Stimulated activated CD4-positive, alpha-beta T cell treated with anti-CD3 and anti-CD28 coated beads, Interleukin-15, amount 100 ng/mL, for 1 hour (primary cell): Measurements from ENCODE around the gene YPEL4.

Experiments used
- DNase-seq, 2 donors: peaks; one replicate each; pipeline ENCODE4 v3.0.0-alpha.2; 2020; ENCODE audit warnings: low read depth in 1 of 2, low spot score in 1 of 2

YPEL4 gene

DNA sequence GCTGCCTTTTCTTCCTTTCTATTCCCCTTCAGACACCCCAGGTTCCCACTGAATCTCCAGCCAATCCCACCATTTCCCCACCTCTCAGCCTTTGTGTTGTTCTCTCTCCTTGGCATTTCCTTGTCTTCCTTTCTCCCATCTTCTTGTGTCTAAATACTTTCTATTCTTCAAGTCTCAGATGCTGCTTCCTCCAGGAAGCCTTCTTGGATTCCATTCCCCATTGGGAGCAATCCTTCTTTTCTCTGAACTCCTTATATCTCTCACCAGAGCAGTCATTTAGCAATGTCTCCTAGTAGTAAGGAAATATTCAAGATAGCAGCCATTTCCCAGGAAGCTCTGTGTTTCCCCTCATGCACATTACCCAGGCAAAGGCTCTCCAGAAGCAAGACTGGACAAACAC, 15.4 kb downstream of the YPEL4 start:
- DNase-seq: no peak

DNA sequence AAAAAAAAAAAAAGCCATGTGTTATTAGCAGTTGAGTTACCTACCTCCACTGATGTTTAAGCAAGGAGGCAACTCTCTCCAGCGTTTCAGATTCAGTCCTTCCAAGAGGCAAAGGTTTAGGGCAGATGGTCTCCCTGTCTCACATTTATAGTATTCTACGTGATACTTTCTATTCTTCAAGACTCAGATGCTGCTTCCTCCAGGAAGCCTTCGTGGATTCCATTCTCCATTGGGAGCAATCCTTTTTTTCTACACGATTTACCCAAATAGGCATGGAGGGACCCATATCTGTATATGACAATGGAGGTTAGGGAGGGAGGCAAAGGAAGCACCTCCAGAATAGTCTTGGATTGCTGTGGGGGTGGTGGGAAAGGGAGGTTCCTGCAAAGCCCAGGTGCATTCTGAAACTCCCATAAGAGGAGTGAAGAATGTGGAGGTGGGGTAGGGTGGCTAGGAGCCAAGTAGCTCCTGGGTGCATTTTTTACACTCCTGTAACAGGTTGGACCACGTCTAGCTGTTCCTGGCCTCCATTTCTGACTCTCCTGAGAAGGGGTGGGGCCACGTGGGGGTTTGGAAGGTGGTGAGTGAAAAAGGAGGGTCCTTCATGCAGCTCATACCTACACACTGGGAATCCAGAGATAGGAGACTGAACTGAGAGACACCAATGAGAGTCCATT, 16.2 kb downstream of the YPEL4 start:
- no peak for DNase-seq

DNA sequence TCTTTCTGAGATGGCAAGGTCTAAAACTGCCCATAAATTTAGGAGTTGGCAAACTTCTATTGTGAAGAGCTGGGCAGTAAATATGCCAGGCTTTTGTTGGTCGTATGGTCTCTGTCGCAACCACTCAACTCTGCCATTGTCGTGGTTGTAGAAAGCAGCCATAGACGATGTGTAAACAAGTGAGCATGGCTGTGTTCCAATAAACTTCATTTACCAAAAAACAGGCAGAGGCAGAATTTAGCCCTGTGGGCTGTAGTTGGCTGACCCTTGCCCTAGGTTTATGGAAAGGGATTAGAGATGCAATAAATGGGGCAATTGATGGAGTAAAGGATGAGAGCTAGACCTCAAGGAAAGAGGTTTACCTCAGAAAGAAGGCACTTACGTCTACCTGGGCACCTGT, 17.6 kb downstream of the YPEL4 start:
- no peak for DNase-seq

DNA sequence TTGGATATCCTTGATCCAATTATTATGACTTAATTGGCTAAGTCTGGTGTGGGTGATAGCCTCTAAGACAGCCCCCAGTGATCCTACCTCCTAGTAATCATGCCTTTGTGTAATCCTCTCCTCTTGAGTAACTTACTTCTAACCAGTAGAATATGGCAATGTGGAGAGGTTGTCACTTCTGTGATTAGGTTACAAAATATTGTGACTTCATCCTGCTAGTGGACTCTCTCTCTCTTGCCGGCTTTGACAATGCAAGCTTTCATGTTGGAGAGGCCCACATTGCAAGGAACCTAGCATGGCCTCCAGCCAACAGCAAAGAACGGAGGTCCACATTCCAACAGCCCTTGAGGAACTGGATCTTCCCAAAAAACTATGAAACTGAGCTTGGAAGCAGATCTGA, 19.5 kb downstream of the YPEL4 start:
- no peak for DNase-seq

DNA sequence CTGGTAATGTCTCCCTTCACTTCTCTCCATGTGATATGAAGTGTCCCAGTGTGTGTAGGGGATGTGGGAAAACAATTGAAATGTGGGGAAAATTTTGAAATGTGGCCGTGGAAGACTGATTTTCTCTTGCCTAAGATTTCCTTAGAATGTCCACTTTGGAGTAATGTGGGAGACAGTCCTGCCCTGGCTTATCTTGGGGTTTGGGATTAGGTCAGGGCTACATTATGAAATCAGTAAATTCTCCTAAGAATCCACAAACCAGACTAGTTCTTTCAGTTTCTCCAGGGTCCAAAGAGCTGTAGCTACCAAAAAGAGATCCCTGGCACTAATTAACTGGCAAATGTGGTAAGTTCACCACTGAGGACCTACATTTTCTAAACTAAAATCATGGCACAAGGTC, 22.8 kb downstream of the YPEL4 start:
- no peak for DNase-seq

DNA sequence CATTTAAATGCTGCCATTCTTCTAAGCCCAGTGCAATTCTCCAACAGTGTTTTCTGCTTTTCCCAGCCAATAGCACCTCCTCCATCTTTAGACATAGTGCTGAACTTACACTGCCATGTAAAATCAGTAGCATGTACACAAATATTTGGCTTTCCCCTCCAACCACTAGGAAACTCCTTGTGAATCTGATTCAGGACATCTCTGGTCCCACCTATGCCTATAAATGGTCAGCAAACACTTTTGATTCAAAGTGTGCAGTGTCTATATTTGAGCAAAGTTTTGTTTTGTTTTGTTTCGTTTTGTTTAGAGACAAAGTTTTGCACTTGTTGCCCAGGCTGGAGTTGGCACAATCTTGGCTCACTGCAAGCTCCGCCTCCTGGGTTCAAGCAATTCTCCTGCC, 24.8 kb downstream of the YPEL4 start:
- DNase-seq: no peak

DNA sequence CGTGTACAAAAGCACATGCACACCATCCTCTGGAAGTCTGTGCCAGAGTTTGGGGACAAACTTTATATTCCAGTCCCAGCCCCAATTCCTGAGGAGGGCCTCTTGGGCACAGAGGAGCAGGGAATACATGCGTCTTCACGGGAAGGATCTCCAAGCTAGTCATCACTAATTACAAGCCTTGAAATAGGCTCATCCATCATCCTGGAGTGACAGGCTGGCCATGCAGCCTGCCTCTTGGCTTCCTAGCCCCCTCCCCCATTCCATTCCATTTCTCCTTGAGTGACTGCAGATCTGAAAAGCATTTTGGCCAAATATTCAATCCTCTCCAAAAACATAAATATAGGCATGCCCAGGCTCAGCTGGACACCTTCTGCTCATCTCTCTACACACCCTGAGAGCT, 27.4 kb downstream of the YPEL4 start:
- DNase-seq: no peak

DNA sequence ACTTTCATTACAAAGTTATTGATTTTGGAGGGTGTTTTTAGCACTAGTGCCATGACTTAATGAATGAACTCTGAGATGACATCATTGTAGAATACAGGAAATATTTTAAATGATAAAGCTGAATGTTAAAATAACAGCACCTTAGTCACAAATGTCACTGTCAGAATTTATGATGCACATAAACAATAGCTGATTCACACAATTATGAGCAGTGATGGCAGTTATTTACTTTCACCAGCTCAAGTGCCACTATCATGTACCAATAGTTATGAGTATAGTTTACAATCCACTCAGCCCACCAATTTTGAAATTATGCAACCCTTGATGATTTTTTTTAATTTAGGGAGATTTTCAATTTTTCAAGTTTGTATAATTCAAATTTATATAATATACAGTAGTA, 29.2 kb downstream of the YPEL4 start:
- no peak for DNase-seq

DNA sequence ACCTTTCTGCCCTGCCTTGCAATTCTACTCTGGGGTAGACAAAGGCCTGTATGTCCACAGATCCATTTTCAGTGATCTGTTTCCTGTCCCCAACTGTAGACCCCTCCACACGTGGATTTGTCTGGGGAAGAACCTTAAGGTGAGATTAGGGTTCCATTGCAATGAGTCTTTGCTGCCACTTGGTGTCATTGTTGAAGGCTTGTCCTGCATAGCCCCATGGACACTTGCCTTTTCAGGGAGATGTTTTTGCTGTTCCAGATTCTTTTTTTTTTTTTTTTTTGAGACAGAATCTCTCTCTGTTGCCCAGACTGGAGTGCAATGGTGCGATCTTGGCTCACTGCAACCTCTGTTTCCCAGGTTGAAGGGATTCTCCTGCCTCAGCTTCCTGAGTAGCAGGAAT, 30.4 kb downstream of the YPEL4 start:
- no peak for DNase-seq

DNA sequence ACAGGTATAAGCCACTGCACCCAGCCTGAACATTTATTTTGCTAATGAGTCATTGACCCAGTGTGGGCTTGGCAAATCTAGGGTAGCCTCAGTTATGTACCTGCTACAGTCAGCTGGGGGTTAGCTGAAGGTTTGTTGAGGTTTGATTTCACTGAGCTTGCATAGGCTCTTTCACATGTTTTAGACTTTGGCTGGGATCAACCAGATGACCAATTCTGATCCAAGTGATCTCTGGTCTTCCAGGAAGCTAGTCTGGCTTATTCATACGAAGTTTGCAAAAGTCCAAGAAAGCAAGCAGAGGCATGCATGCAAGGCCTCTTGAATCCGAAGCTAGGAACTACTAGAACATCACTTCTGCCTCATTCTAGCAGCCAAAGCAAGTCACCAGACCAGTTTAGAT, 31.3 kb downstream of the YPEL4 start:
- no peak for DNase-seq

DNA sequence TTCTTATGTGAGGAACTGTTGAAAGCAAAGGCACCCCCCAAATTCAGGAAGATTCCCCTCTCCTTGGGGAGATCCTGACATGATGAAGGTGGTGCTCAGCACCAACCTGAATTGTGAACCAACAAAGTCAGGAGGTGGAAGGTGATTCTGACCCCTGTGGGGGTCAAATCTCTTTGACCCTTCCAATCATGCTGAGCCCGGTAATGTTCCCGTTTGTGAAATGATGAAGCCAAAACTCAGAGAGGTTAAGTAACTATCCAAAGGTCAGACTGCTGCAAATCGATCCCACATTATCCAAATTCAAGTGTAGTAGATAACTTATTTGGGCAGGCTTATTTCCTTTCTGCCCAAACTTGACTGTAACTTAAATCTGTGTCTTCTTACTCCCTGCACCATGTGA, 33.1 kb downstream of the YPEL4 start:
- no peak for DNase-seq

DNA sequence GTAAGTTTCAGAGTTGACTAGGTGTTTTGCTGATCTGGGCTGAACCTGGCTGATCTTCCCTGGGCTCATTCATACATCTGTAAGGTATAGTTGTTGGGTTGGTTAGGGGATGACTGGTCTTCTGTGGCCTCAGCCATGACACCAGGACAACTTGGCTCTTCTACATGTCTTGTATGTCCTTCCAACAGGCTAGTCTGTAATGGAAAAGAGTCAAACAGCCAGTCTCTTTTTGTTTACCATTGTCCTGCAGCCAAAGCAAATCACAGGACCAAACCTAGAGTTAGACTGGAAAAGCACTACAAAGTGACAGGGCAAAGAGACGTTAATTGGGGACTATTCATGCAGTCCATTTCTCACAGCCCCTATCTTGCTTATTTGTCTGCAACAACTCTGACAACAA, 34.4 kb downstream of the YPEL4 start:
- no peak for DNase-seq

DNA sequence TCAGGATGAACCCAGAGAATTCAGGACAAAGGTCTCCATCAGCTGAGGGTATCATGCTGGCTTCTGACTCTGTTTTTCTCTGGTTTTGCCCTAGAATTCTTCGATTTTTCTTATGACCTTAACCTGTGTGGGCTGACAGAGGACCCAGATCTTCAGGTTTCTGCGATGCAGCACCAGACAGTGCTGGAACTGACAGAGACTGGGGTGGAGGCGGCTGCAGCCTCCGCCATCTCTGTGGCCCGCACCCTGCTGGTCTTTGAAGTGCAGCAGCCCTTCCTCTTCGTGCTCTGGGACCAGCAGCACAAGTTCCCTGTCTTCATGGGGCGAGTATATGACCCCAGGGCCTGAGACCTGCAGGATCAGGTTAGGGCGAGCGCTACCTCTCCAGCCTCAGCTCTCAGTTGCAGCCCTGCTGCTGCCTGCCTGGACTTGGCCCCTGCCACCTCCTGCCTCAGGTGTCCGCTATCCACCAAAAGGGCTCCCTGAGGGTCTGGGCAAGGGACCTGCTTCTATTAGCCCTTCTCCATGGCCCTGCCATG, 35.4 kb downstream of the YPEL4 start:
- no peak for DNase-seq

DNA sequence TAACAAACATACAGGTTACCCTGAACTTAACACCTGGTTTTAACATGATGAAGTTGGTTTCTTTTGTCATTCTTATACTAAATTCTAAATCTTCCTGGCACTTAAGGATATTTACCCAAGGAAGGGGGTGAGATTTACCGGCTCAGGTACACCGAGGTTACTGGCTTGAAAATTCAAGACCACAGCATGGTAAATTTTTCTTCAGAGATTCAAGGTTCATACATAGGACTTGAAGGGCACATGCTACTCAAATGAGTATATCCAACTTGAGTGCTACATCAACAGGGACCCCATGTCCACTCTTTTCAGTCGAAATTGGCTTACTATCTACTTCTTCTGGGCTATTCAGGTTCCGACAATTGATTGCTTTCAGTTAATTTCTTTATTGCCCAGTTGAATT, 39.5 kb downstream of the YPEL4 start:
- no peak for DNase-seq

DNA sequence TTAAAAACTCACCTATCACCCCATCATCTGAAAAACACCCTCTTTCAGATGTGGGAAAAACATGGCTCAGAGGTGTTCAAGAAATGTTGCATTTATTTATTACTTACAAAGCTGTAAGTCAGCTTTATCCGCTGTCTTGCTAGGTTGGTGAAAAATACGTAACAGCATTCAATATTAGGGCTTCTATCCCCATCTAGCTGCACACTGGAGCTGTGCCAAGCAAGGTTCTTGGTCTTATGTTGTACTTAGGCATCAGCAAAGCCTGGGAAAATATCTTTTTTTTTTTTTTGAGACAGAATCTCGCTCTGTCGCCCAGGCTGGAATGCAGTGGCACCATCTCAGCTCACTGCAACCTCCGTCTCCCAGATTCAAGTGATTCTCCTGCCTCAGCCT, 44.7 kb downstream of the YPEL4 start:
- no peak for DNase-seq

DNA sequence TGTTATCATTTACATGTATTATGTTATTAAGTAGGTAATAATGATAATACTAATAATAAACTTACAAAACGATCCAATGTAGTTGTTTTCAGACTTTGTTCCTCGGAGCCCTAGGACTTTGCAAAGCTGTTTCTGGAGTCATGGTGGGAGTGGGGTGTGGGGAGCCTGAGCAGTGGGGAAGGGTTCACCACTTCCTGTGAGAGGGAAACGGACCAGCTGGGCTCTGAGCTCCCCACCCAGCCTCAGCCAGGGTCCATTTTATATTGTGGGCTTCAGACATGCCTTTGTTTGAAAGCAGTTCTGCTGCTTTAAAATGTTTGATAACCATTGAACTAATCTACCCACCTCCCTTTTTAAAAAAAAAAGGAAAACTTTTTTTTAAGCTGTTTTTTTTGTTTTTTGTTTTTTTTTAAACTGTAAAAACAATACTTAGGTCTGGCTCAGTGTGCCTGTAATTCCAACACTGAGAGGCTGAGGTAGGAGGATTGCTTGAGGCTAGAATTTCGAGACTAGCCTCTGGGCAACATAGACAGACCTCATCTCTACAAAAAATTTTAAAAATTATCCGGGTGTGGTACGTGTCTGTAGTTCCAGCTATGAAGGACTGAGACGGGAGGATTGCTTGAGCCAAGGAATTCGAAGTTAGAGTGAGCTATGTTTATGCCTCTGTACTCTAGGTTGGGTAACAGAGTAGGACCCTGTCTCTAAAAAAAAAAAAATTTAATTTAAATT, 45.2 kb downstream of the YPEL4 start:
- no peak for DNase-seq

DNA sequence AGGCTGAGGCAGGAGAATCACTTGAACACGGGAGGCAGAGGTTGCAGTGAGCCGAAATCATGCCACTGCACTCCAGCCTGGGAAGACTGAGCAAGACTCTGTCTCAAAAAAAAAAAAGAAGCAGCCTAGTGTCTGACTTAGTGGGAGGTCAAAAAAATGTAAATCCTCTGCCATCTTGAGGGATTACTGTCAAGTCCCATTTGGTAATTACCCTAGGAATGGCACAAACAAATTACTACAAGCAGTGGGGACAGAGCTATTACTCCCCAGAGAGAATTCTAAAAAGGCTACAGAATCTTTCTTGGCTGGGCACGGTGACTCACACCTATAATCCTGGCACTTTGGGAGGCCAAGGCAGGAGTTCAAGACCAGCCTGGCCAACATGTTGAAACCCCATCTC, 48.4 kb downstream of the YPEL4 start:
- no peak for DNase-seq

DNA sequence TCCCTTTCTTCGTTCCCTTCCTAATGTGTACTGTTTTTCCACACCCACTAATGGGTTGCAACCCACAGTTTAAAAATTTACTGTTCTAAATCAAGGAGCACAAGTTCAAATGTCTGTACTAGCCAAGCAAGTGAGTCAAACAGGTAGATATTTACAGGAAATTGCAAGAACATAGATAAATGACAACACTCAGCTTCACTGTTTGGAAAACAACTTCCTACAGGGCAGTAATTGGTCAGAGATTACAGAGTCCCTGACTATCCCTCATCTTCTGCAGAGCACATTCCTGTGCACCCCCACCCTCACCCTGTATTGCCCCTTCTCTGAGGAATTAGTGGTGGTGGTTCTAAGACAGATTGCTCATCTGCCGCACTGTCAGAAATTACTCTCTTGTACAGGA, 50.3 kb downstream of the YPEL4 start:
- no peak for DNase-seq

DNA sequence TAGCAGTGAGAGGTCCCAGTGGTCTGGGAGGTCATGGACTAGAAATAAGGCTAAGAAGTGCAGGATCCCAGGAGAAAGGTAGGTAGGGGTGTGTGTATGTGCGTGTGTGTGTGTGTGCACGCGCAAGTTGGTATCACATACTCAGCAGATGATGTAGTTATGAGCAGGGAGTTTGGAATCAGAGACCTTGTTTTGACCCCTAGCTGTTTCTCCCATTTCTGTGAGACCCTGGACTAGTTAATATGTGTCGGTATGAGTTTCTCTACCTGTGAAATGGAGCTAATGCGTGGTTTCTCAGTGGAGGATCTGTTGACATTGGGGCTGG, 50.9 kb downstream of the YPEL4 start:
- DNase-seq: no peak

DNA sequence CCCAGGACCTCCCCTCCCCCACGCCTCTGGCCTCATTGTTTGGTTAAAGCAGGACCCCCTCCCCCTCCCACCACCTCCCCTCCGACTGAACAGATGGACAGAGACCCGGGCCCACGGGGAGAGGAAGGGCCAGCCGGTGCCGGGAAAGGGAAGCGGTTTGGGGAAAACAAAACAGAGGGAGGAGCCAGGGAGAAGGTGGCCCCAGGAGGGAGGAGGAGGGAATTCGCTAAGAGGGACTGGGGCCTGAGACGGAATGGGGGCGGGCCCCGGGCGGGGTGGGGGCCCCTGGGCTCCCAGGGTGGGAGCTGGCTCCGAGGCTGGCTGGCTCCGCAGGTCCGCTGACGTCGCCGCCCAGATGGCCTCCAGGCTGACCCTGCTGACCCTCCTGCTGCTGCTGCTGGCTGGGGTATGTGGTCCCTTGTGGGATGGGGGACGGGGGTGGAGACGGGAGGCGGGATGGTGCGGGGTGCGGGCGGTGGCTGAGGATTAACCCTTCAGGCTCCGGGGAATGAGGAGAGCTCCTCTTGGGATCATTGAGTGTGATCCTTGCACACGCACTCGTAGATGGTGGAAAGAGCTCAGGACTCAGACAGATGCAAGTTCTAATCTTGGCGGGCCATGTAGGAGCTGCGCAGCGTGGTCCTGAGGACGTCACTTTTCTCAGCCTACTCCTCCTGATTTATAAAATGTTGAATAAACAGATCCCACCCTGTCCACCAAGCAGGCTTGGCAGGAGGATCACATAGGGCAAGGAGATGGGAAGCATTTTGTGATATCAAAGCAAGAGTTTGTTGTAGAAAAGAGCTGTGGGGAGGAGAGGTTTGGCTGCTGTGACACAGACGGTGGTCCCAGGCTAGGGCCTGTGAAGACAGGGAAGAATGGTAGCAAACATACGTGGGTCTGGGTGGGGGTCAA, 51.5 kb downstream of the YPEL4 start:
- no peak for DNase-seq

DNA sequence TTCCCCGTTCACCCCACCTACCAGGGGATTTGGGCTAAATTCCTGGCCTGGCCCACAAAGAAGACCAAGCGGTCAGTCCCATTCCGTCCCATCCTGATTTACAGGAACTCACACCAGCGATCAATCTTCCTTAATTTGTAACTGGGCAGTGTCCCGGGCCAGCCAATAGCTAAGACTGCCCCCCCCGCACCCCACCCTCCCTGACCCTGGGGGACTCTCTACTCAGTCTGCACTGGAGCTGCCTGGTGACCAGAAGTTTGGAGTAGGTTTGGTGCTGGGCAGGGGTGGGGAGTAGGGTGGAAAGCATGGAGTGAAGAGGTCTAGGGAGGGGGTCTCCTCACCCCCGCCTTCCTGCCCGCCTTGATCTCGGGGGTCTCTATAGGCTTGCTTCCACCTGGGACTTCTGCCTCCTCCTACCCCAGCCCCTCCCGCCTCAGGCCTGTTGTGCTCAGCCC, 52.2 kb downstream of the YPEL4 start, which contains the start of gene SERPING1:
Gene SERPING1, plus strand, starts transcription at position 225 of the 455 bp plus-strand sequence. CDS start 586 bp downstream, outside the sequence.
- DNase-seq: no peak
